Choroid plexus epithelial cell (primary cell): ENCODE results near the gene MRPL2.
"Not testable (repeated sequence)": the region's sequence is repeated elsewhere in the genome, so short reads cannot be mapped to it uniquely, and the experiment has no call there.

Source experiments
- DNase-seq: peaks from one replicate; pipeline ENCODE4 v3.0.0-alpha.2; 2010; ENCODE audit warnings: low read depth
- H3K4me3 ChIP-seq: 2 replicates; pipeline ENCODE4 v1.5.1; 2011; ENCODE audit warnings: low read depth, mild to moderate bottlenecking, control low read depth, low read length, moderate library complexity
- CTCF ChIP-seq: conservative IDR thresholded peaks from 2 replicates; pipeline ENCODE4 v1.5.1; 2011; ENCODE audit warnings: low read depth, mild to moderate bottlenecking, control low read depth, inconsistent platforms, low read length, moderate library complexity

MRPL2 gene

DNA sequence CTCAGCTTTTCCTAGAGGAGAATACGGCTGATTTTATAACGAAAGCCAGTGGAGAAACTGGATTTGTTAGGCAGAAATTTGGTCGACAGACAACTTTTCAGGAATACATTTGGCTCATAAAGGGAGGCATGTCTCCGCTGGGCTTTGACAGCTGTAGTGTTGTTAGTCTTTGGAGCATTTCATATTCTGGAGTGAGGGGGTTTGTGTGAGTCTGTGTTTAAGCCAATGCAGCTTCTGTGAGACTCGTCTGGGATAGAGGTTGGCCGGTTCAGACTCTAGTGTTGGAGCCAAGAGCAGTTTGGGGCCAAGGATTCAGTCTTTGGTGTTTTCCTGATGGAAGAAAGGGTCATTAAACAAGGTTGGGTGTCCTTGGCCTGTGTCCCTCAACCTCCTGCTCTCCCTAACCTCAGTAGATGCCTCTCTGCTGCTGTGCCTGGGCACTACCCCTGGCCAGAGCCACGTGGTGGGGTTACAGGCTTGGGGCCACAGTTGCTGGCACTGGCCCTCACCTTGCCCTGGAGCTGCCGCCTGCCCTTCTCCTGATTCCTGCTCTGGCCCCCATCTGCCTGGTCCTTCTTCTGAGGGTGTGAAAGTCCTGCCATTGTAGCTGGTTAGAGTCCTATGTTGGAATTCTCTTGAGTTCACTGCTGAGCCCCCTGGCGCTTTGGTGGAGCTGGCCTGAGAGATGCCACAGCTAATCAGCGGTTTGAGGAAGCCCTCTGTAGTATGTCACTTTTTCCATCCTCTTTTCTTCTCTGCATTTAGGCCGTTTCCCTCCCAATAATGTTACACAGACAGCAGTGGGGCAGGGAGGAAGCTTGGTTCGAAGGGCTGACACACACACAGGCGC, 23.8 kb upstream of the MRPL2 start:
- H3K4me3 ChIP-seq = no peak overlapping the region
- no peak for DNase-seq
- no peak for TF ChIP-seq CTCF

- DNase-seq = peak; percentile 66
- H3K4me3 ChIP-seq = not testable (repeated sequence)
Observed at GRCh38 chr6:43081922-43082321, 22.7 kb upstream of the MRPL2 start.

GRCh38 chr6:43081043-43081442, 21.8 kb upstream of the MRPL2 start:
- no peak overlapping the region for H3K4me3 ChIP-seq
- TF ChIP-seq CTCF = no peak
- DNase-seq = no peak

- TF ChIP-seq CTCF = no peak
- peak overlapping the region; percentile 94 for H3K4me3 ChIP-seq
- DNase-seq = peak; percentile 84
Observed at GRCh38 chr6:43078691-43079090, 19.5 kb upstream of the MRPL2 start.

GRCh38 chr6:43077981-43078511, 18.8 kb upstream of the MRPL2 start:
- DNase-seq = peak; percentile 68

GRCh38 chr6:43077333-43077809, 18.1 kb upstream of the MRPL2 start:
- no peak for TF ChIP-seq CTCF
- DNase-seq = no peak
- H3K4me3 ChIP-seq = peak overlapping the region; percentile 94

More at GRCh38 chr6:43077981-43078511, 18.8 kb upstream of the MRPL2 start:
- no peak for TF ChIP-seq CTCF
- H3K4me3 ChIP-seq = peak overlapping the region; percentile 94

DNA sequence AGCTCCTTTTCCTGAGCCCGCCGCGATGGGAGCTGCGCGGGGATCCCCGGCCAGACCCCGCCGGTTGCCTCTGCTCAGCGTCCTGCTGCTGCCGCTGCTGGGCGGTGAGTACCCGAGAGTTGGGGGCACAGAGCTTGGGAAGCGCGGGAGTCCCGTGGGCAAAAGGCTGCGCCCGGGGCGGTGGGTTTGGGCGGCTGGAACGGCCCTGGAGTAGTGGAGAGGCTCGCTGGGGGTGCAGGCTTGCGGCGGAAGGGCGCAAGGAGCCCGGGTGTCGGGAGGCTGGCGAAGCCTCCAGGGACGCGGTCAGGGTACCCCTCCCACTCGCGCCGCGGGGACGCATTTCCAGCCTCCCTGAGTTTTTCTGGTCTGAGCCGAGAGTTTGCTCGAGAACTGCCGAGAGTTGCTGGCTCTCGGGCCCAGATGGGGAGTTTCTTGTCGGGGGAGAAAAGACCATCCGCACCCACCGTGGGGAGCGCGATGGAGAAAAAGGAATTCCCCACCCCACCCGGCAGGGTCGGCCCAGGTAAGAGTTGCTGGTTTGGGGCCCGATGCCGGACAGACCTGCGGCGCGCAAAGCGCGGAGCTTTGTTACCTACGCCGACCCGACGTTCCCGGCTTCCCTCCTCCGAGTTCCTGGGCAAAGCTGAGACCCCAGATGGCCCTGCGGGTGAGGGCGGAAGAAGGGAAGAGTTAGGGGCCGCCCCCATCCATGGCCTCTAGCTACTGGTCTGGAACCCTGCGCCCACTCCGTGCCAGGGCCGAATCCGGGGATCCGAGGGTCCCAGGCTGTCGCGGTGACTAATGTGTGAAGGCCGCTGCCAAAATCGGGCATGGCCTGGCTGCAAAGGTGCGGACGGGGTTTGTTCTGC, 17.5 kb upstream of the MRPL2 start:
- H3K4me3 ChIP-seq = peak overlapping the region; percentile 94
- DNase-seq = no peak
- no peak for TF ChIP-seq CTCF
